T-helper 2 cell treated with Interferon-gamma antibody and Interleukin-4, amounts not matched to agents 5 μg/mL and 100 μg/mL, for 36 hours (primary cell): ENCODE results near the gene NRARP.
A peak's percentile ranks its signal among the peaks of the same experiment; 100 is the strongest.

Source experiments
- DNase-seq: peaks from one replicate; pipeline ENCODE4 v3.0.0; 2021; ENCODE audit warnings: low spot score
- H3K27ac Mint-ChIP-seq: one replicate; pipeline ENCODE4 v1.8.0; 2021; ENCODE audit warnings: mild to moderate bottlenecking, mixed read lengths
- H3K27me3 Mint-ChIP-seq: one replicate; pipeline ENCODE4 v1.8.0; 2021; ENCODE audit warnings: low read depth, mixed read lengths
- H3K36me3 Mint-ChIP-seq: one replicate; pipeline ENCODE4 v1.8.0; 2021; ENCODE audit warnings: low read depth, mixed read lengths
- H3K4me1 Mint-ChIP-seq: one replicate; pipeline ENCODE4 v1.8.0; 2021; ENCODE audit warnings: low read depth, mixed read lengths
- H3K4me3 Mint-ChIP-seq: one replicate; pipeline ENCODE4 v1.8.0; 2022; ENCODE audit warnings: mild to moderate bottlenecking, moderate library complexity, mixed read lengths
- H3K9me3 Mint-ChIP-seq: one replicate; pipeline ENCODE4 v1.8.0; 2021; ENCODE audit warnings: mixed read lengths

The NRARP gene

GRCh38 chr9:137275588-137276472, 26.2 kb downstream of the NRARP start:
- Mint-ChIP-seq H3K4me3 (no peak overlapping the region), H3K27me3 (no peaks in the 10 kb centered on the region), H3K4me1 (peaks cover 14% of the 10 kb centered on the region), H3K27ac (peak overlapping the region; percentile 70), H3K9me3 (no peaks in the 10 kb centered on the region), H3K36me3 (peaks cover 4% of the 10 kb centered on the region)
- DNase-seq, result no peak

DNA sequence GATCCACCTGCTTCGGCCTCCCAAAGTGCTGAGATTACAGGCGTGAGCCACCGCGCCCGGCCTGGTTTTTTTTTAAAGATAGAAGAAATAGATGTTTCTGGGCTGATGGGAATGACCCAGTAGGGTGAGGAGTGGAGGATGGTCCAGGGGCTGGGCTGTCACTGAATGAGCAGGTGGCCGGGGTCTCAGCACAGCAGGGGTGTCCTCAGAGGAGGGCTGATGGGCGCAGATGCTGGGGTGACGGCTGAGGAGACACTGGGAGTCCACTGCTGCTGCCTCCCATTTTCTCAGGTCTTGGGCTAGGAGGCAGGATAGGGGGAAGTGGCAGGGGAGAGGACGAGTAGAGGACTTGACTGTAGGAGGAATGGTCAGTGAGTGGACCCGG, 26.9 kb downstream of the NRARP start:
- Mint-ChIP-seq H3K4me1 (peaks cover 14% of the 10 kb centered on the region), H3K9me3 (no peaks in the 10 kb centered on the region), H3K27ac (peak overlapping the region; percentile 70), H3K4me3 (no peak overlapping the region), H3K36me3 (peaks cover 4% of the 10 kb centered on the region), H3K27me3 (no peaks in the 10 kb centered on the region)
- DNase-seq, result no peak

DNA sequence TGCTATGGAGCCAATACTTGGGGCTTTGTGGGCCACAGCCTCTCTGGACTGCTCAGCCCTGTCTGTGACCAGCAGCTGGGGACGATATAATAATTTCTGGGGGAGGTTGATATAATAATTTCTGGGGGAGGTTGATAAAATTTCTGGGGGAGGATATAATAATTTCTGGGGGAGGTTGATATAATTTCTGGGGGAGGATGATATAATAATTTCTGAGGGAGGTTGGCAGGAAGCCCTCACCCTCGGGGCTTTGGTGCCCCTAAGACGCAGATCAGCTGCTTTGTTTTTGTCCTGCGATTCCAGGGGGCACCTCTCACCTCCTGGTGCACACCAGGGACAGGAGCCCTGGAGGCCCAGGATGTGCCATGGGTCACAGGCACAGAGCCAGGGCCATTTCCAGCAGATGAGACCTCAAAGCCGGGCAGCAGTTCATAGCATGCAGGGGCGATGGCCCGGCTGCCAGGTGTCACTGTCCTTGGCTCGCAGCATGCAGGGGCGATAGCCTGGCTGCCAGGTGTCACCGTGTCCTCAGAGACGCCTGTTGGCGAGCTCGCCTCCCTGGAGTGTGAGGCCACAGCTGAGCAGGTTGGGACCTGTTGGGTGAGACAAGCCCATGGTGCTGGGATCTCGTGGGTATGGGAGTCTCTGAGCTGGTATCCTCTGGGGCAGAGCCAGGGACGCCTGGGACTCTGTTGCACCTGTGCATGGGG, 28.3 kb downstream of the NRARP start:
- Mint-ChIP-seq H3K4me3 (no peak overlapping the region), H3K9me3 (no peaks in the 10 kb centered on the region), H3K27me3 (no peaks in the 10 kb centered on the region), H3K4me1 (peaks cover 14% of the 10 kb centered on the region), H3K36me3 (peaks cover 13% of the 10 kb centered on the region), H3K27ac (no peak overlapping the region)
- no peak for DNase-seq

GRCh38 chr9:137273095-137273490, 29.0 kb downstream of the NRARP start:
- Mint-ChIP-seq H3K4me1 (peaks cover 16% of the 10 kb centered on the region), H3K9me3 (no peaks in the 10 kb centered on the region), H3K36me3 (peaks cover 17% of the 10 kb centered on the region), H3K27ac (no peak overlapping the region), H3K27me3 (no peaks in the 10 kb centered on the region), H3K4me3 (no peak overlapping the region)
- DNase-seq, result no peak

DNA sequence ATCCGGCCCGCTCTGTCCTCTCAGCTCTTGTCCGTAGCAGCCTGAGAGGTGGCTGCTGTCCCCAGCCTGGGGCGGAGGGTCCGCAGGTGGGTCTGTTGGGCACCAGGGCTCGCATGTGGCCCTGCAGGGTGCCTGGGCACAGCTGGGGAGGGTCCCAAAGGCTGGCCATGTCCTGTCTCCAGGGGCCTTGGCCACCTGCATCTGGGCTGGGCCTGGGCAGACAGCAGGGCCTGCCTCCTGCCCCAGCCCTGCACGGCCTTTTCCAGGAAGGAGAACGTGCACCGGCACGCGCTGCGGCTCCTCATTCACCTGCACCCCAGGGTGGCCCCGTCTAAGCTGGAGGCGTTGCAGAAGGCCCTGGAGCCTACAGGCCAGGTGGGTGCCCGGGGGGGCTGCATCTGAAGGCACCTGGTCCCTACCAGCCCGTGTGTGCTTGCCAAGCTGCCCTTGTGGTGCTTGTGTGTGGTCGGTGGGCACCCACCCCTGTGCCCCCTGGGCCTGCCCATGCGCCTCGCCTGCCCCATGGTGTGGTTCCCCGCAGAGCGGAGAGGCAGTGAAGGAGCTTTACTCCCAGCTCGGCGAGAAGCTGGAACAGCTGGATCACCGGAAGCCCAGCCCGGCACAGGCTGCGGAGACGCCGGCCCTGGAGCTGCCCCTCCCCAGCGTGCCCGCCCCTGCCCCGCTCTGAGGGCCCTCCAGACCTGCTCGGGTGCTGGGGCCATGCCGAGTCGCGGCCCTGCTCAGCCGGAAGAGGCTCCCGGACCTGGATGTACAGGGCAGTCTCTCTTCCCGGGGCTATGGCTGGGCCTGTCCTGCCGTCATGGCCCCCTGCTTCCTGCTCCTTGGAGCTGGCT, 29.6 kb downstream of the NRARP start:
- DNase-seq, result no peak
- no peaks in the 10 kb centered on the region for H3K27me3 Mint-ChIP-seq
- no peaks in the 10 kb centered on the region for H3K9me3 Mint-ChIP-seq
- H3K4me3 Mint-ChIP-seq, result no peak overlapping the region
- H3K36me3 Mint-ChIP-seq, result peaks cover 17% of the 10 kb centered on the region
- H3K4me1 Mint-ChIP-seq, result peaks cover 16% of the 10 kb centered on the region
- no peak overlapping the region for H3K27ac Mint-ChIP-seq

GRCh38 chr9:137271696-137272076, 30.4 kb downstream of the NRARP start:
- Mint-ChIP-seq H3K4me1 (peaks cover 12% of the 10 kb centered on the region), H3K36me3 (peaks cover 17% of the 10 kb centered on the region), H3K9me3 (no peaks in the 10 kb centered on the region), H3K4me3 (no peak overlapping the region), H3K27ac (peak overlapping the region; percentile 55), H3K27me3 (no peaks in the 10 kb centered on the region)
- DNase-seq, result no peak

DNA sequence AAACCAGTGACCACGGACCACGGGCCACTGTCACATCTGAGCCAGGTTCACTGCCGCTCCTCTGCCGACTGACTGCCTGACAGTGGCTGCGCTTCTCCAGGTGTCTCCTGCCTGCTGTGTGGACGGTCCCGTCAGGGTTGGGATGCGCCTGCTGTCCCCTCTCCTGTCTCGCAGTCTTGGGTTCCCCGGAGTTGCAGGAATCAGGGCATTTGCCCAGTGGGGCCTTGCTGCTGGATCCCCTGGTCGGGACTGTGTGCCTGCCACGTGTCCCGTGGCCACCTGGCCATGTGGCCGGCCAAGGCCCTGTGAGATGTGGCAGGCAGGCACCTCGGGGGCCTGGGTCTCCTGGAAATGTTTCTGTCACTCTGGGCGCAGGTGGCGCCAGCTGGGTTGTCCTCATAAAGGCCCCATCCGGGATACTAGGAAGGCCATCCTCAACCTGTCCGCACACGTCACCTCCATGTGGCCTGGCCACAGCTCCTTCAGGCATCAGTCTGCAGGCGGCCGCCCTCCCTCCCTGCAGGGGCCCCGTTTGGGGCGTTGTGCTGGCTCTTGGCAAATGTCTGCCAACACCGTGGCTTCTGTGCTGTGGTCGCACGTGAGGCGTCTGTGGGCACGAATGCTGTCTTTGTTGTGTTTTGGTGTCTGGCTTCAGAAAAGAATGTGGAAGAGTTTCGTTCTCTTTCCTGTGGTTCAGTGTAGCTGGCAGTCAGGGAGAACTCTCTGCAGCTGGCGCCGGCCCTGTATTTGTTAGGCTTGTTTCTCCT, 31.0 kb downstream of the NRARP start:
- Mint-ChIP-seq H3K27me3 (no peaks in the 10 kb centered on the region), H3K9me3 (no peaks in the 10 kb centered on the region), H3K27ac (peak overlapping the region; percentile 55), H3K4me1 (peaks cover 11% of the 10 kb centered on the region), H3K36me3 (peaks cover 17% of the 10 kb centered on the region), H3K4me3 (no peak overlapping the region)
- DNase-seq, result no peak

- no peaks in the 10 kb centered on the region for H3K27me3 Mint-ChIP-seq
- DNase-seq, result no peak
- peaks cover 6% of the 10 kb centered on the region for H3K4me1 Mint-ChIP-seq
- no peak overlapping the region for H3K27ac Mint-ChIP-seq
- H3K36me3 Mint-ChIP-seq, result peaks cover 20% of the 10 kb centered on the region
- H3K9me3 Mint-ChIP-seq, result no peaks in the 10 kb centered on the region
- H3K4me3 Mint-ChIP-seq, result no peak overlapping the region
Measured at GRCh38 chr9:137269231-137269772, 32.8 kb downstream of the NRARP start.

- no peak for DNase-seq
- Mint-ChIP-seq H3K27me3 (no peaks in the 10 kb centered on the region), H3K36me3 (peaks cover 26% of the 10 kb centered on the region), H3K4me1 (peaks cover 6% of the 10 kb centered on the region), H3K27ac (no peak overlapping the region), H3K4me3 (no peak overlapping the region), H3K9me3 (no peaks in the 10 kb centered on the region)
Measured at GRCh38 chr9:137268538-137269201, 33.4 kb downstream of the NRARP start.

- H3K27me3 Mint-ChIP-seq, result no peaks in the 10 kb centered on the region
- no peaks in the 10 kb centered on the region for H3K9me3 Mint-ChIP-seq
- no peak overlapping the region for H3K4me3 Mint-ChIP-seq
- no peak for DNase-seq
- H3K27ac Mint-ChIP-seq, result no peak overlapping the region
- H3K36me3 Mint-ChIP-seq, result peaks cover 22% of the 10 kb centered on the region
- H3K4me1 Mint-ChIP-seq, result peaks cover 6% of the 10 kb centered on the region
Measured at GRCh38 chr9:137267933-137268355, 34.1 kb downstream of the NRARP start.

DNA sequence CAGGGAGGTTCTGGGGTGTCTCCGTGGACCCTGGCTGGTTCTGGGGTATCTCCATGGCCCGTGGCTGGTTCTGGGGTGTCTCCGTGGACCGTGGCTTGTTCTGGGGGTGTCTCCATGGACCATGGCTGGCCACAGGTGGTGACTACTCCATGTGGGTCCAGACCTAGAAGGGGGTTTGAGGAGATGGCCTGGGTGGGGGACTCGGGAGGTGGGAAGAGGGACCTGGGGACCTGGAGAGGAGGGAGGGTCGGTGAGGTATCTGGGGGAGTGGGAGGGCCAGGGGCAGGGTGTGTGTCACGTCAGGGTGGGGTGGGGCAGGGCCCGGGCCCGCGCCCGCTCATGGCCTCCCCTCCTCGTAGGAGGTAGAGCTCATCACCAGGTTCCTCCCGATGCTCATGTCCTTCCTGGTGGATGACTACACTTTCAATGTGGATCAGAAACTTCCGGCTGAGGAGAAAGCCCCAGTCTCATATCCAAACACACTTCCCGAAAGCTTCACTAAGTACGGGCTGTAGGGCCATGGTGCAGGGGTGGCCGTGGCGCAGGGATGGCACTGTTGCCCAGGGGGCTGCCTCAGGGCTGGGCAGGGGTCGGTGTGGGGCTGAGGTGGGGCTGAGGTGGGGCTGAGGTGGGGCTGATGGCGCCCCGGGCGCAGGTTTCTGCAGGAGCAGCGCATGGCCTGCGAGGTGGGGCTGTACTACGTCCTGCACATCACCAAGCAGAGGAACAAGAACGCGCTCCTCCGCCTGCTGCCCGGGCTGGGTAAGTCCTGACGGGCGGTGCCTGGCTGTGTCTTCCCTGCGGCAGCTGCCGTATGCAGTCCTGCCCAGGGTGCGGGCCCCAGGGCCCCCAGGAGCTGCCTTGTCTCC, 35.3 kb downstream of the NRARP start:
- Mint-ChIP-seq H3K27ac (no peak overlapping the region), H3K4me1 (peaks cover 6% of the 10 kb centered on the region), H3K4me3 (no peak overlapping the region), H3K9me3 (no peaks in the 10 kb centered on the region), H3K27me3 (no peaks in the 10 kb centered on the region), H3K36me3 (peaks cover 23% of the 10 kb centered on the region)
- DNase-seq, result no peak

DNA sequence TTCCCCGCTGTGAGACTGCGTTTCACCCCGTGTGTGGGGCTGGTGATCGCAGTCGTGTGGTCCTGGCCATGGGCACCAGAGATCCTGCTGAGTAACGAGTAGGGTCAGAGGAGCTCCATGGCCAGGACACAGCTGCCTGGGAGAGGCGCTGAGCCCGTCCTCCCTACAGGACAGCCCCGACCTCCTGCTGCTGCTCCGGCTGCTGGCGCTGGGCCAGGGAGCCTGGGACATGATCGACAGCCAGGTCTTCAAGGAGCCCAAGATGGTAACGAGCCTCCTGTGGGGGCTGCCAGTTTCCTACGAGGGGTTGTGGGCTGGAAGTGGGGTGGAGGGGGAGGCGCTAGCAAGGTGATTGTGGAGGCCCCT, 35.9 kb downstream of the NRARP start:
- H3K27ac Mint-ChIP-seq, result no peak overlapping the region
- H3K36me3 Mint-ChIP-seq, result peaks cover 27% of the 10 kb centered on the region
- DNase-seq, result no peak
- H3K27me3 Mint-ChIP-seq, result no peaks in the 10 kb centered on the region
- peaks cover 3% of the 10 kb centered on the region for H3K4me1 Mint-ChIP-seq
- no peaks in the 10 kb centered on the region for H3K9me3 Mint-ChIP-seq
- no peak overlapping the region for H3K4me3 Mint-ChIP-seq
